NOMO-1 (cell line): ENCODE measurements around the gene ELANE.
"Not testable (repeated sequence)": the region's sequence is repeated elsewhere in the genome, so short reads cannot be mapped to it uniquely, and the experiment has no call there.

Experiments
- DNase-seq, 2 experiments: peaks; one replicate each; lab custom pipeline; 2025; ENCODE audit not compliant: unreplicated experiment in 2 of 2; lab: John Stamatoyannopoulos, UW

Gene ELANE

GRCh38 chr19:835210-835810, 16.8 kb upstream of the ELANE start:
- no peak for DNase-seq

GRCh38 chr19:840519-841206, 11.4 kb upstream of the ELANE start, which contains the start of gene PRTN3:
PRTN3 (plus strand) TSS chr19:840999; CDS start chr19:841009, 10 bp downstream.
- DNase-seq, result peak; percentile 72 to 74

GRCh38 chr19:842802-843179, 9.3 kb upstream of the ELANE start:
- DNase-seq, result not testable (repeated sequence)

- peak; percentile 38 to 43 for DNase-seq
Measured at GRCh38 chr19:843180-843835, 8.8 kb upstream of the ELANE start.

DNA sequence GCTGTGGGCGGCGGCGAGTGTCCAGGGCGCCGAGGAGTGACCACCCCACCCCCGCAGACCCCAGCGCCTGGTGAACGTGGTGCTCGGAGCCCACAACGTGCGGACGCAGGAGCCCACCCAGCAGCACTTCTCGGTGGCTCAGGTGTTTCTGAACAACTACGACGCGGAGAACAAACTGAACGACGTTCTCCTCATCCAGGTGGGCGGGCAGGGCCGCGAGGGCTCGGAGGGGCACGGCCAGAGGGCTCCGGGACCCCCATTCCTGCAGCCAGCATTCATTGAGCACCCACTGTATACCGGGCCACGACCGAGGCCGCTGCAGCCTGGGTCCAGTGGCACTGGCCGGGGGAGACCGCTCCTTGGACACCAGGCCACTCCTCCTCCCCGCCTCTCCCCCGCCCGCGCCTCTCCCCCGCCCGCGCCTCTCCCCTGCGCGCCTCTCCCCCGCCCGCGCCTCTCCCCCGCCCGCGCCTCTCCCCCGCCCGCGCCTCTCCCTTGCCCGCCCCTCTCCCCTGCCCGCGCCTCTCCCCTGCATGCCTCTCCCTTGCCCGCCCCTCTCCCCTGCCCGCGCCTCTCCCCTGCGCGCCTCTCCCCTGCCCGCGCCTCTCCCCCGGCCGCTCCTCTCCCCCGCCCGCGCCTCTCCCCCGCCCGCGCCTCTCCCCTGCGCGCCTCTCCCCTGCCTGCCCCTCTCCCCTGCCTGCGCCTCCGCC, 8.1 kb upstream of the ELANE start:
- peak in 1 of 2 experiments; percentile 47 for DNase-seq

- no peak for DNase-seq
Measured at GRCh38 chr19:844546-844971, 7.5 kb upstream of the ELANE start.

DNA sequence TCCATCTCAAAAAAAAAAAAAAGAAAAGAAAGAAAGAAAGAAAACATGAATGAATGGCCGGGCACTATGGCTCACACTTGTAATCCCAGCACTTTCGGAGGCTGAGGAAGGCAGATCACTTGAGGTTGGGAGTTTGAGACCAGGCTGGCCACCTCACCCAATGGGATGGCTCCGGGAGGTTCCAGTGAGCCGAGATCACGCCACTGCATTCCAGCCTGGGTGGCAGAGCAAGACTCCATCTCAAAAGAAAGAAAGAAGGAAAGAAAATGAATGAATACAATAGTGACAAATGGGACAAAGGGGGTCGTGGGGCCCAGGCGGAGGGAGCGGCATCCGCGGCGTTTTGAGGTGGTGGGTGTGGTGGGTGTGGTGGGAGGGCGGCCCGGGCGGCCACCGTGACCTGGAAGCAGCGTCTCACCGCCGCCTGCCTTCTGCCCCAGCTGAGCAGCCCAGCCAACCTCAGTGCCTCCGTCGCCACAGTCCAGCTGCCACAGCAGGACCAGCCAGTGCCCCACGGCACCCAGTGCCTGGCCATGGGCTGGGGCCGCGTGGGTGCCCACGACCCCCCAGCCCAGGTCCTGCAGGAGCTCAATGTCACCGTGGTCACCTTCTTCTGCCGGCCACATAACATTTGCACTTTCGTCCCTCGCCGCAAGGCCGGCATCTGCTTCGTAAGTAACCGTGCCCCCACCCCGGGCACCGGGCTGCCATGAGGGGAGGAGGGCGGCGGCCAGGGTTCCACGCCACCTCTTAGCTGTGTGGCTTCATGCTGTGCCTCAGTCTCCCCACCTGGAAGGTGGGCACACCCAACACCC, 6.2 kb upstream of the ELANE start:
- DNase-seq, result no peak

GRCh38 chr19:848386-848921, 3.6 kb upstream of the ELANE start:
- DNase-seq, result peak in 1 of 2 experiments; percentile 41

DNA sequence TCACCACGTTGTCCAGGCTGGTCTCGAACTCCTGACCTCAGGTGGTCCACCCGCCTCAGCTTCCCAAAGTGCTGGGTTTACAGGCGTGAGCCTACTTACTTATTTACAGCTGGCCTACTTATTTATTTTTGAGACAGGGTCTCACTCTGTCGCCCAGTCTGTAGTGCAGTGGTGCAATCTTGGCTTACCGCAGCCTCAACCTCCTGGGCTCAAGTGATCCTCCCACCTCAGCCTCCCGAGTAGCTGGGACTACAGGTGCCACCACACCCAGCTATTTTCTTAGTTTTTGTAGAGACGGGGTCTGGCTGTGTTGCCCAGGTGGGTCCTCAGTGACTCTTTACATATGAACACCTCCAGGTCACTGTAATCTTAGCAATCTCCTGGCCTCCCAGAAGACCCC, 2.9 kb upstream of the ELANE start:
- DNase-seq, result not testable (repeated sequence)

GRCh38 chr19:850221-850978, 1.7 kb upstream of the ELANE start:
- DNase-seq, result peak; percentile 63 to 65

- no peak for DNase-seq
Measured at GRCh38 chr19:850979-851335, 1.1 kb upstream of the ELANE start.

DNA sequence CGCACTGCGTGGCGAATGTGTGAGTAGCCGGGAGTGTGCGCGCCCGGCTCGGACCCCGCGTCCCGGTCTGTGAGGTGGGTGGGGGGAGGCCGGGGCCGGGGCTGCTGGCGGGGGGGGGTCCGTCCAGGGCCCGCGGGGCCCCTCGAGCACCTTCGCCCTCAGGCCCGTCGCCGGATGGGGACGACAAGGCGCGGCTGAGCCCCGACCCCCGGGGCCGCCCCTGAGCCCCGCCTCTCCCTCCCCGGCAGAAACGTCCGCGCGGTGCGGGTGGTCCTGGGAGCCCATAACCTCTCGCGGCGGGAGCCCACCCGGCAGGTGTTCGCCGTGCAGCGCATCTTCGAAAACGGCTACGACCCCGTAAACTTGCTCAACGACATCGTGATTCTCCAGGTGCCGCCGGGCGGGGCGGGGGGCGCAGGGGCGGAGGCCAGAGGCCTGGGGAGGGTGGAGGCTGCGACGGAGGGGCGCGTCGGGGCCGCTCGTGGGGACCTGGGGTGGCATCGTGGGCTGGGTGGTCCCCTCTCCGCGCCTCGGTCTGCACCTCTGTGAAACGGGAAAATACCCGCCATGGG, 997 bp downstream of the ELANE start:
- DNase-seq, result no peak

GRCh38 chr19:853614-854220, 1.6 kb downstream of the ELANE start:
- DNase-seq, result not testable (repeated sequence)

DNA sequence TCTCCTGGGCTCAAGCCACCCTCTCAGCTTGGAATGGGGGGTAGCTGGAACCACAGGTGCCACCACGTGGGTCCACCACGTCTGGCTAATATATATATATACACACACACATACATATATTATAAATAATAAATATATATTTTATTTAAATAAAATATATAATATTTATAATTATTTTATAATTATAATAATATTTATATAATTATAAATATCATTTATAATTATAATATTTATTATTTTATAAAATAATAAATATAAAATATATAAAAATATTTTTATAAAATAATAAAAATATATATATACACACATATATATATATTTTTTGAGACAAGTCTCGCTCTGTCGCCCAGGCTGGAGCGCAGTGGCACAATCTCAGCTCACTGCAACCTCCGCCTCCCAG, 2.4 kb downstream of the ELANE start:
- no peak for DNase-seq

DNA sequence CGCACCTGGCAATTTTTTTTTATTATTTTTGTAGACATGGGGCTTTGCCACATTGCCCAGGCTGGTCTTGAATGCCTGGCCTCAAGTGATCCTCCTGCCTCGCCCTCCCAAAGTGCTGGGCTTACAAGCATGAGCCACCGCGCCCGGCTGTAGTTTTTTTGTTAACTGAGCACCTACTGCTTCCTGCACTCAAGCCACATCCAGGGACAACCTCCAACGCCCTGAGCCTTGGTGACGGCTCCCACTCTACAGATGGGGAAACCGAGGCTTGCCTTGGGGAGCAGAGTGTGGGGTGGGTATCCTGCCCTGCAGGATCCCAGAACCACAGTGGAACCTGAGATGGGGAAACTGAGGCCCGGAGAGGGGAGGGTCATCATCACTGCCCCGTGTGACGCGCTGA, 3.0 kb downstream of the ELANE start:
- no peak for DNase-seq

DNA sequence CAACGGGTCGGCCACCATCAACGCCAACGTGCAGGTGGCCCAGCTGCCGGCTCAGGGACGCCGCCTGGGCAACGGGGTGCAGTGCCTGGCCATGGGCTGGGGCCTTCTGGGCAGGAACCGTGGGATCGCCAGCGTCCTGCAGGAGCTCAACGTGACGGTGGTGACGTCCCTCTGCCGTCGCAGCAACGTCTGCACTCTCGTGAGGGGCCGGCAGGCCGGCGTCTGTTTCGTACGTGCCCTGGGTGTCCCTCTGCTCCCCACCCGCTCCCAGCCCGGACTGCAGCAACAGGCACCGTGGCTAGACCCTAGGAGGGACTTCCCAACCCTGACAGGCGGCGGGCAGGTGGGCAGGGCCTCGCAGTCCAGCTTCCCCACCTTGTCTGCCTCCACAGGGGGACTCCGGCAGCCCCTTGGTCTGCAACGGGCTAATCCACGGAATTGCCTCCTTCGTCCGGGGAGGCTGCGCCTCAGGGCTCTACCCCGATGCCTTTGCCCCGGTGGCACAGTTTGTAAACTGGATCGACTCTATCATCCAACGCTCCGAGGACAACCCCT, 3.5 kb downstream of the ELANE start:
- DNase-seq, result no peak

DNA sequence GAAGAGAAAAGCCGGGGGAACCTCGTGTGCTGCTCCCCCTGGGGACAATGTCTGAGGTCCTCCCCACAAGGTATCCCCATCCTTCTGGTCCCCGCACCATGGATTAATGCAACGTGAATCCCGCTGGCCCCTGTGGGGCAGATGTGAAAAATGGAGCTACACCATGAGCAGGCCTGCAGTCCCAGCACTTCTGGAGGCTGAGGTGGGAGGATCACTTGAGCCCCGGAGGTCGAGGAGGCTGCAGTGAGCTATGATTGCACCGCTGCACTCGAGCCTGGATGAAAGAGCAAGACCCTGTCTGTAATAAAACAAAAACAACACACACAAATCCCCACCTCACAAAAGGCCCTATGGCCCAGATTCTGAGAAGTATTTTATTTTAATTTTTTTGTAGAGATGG, 6.2 kb downstream of the ELANE start:
- no peak for DNase-seq
